Measurements from ENCODE around the gene WWC1.

Gene WWC1

DNA sequence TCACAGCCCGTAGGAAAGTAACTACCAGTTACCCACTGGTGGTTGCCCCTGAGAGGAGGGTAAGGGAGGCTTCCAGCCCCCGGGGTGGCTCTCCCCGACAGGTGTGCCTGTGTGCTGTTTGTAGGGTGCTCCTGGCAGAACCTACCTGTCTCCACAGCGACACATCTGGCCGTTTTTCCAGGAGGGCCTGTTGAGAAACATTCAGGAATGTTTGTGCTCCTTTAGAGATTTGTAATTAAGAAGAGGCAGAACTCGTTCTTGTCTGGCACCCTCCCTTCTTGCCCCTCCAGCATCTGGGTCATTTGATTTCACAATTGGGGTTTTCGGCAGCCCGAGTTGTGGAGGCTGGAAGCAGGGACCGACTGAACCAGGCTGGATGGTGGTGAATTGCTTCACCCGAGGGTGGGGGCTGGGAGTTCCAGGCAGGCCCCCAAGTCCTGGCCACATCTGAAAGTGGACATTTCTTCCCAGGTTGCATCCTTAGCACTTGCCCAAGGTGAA lies 74.2 kb downstream of the WWC1 start:
- DNase-seq: no peak

DNA sequence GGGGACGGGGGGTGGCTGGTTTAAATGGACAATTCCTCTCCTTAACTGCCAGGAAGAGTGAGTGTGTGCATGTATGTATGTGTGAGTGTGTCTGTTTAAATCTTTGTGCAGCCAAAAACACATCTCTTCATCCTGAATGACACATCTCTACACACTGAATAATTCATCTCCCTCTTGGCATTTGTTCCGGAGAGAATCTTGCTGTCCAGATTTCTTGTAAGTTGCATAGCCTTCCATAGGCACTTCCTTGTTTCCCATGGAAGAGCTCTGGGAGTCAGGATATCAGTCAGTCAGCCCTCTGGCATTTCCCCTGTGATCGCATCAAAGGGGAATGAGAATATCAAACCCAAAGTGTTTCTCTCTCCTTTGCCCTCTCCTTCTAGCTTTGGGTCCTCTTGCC lies 74.7 kb downstream of the WWC1 start:
- no peak for DNase-seq

DNA sequence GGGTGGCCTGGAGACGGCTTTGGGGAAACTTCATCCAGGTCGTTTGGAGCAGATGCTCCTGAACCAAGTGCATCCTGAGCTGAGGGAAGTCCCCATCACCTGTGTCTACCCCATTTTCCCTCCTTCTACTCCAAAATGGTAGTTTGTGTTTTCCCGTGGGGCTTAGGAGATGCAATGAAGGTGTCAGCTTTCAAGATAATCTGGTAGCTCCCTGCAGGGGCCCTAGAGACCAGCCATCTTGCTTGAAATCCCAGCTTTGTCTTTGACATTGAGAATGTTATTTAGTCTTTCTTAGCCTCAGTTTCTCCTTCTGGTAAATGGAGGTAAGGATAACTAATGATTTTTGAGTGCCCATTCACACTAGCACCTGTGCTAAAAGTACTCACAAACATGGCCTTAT lies 77.4 kb downstream of the WWC1 start:
- no peak for DNase-seq

DNA sequence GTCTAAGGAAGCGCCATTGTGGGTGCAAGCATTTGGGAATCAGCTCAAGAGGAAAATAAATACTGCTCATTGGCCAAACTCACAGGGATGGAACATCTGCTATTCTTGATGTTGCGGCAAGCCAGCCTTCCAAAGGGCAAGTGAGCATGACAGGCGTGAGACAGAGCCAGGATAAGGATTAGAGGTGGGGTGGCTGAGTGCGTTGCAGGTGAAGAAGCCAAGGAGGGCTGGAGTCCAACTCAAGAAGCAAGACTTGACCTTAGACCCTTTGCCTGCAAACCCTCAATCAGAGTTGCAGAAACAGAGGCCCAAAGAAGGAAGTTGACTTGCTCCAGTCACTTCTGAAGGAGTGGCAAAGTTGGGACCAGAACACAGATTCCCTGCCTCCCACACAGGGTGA lies 79.4 kb downstream of the WWC1 start:
- no peak for DNase-seq

DNA sequence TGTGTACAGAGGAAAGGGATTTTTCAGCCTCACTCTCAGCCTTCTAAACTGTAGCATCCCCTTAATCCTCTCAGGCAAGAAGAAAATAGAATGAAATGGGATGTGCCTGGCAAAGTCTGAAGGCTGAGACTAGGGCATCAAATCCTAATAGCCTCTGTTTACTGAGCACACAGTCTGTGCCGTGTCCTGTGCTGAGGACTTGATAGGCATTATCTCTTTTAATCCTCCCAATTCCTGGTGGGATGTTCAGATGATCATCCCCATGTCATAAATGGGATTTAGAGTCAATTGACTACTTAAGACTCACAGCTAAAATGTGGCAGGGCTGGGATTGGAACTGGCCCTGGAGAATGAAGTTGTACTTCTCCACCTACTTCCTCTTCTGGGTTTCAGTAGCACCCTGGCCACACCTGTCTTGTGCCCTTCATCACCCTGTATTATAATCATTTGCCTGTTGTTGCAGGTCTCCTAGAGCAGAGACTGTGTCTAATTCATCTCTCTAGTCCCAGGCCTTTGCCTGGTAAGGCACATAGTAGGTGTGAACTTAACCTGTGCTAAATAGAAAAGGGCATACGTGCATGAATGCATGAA lies 81.0 kb downstream of the WWC1 start:
- no peak for DNase-seq

DNA sequence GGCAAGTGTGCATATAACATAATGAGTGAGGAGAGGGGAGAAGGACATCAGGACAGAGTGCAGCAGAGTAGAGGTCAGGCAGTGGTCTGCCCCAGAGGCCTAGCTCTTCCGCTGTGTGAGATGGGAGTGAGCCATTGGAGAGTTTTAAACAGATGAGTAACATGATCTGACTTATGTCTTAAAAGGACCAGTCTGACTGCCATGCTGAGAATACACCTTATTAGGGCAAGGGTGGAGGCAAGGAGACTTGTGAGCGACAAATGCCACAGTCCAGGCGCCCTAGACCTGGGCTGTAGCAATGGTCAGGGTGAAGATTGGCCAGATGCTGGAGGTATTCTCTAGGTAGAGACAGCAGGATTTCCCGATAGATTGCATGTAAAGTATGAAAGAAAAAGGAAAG lies 83.1 kb downstream of the WWC1 start:
- no peak for DNase-seq

DNA sequence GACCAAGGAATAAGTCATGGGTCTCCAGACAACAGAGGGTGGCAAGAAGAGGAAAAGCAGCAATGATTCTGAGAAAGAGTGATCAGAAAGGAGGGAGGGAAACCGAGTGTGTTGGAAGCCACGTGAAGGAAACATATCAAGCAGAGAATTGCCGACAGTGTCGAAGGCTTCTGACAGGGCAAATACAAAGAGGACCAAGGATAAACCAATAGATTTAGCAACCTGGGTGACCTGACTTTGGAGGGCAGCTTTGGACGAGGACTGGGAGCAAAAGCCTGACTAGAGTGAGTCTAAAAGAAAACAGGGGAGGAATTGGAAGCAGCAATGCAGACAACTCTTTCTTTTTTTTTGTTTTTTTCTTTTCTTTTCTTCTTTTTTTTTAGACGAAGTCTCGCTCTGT lies 83.8 kb downstream of the WWC1 start:
- DNase-seq: no peak

DNA sequence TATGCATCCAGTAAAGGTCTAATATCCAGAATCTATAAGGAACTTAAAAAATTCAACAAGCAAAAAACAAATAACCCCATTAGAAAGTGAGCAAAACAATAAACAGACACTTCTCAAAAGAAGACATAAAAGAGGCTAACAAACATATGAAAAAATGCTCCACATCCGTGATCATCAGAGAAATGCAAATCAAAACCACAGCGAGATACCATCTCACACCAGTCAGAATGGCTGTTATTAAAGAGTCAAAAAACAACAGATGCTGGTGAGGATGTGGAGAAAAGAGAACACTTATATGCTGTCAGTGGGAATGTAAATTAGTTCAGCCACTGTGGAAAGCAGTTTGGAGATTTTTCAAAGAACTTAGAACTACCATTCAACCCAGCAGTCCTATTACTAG lies 86.1 kb downstream of the WWC1 start:
- DNase-seq: no peak

DNA sequence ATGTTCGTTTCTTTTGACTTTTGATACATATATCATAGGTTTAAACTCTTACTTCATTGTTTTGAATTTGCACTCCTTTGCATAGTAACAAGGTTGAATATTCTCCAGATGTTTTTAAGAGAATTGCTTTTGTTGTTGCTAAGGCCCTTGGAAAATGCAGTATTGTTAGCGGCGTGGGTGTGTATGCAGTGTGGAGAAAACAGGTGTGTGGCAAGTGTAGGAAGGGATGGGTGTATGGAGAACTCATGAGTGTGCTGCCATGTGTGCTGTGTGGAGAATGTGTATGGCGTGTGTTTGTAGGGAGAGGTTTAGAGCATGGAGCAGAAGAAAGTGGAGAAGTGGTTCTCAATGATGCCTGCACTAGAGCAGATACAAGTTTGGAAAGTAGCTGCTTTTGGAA lies 87.3 kb downstream of the WWC1 start:
- no peak for DNase-seq

DNA sequence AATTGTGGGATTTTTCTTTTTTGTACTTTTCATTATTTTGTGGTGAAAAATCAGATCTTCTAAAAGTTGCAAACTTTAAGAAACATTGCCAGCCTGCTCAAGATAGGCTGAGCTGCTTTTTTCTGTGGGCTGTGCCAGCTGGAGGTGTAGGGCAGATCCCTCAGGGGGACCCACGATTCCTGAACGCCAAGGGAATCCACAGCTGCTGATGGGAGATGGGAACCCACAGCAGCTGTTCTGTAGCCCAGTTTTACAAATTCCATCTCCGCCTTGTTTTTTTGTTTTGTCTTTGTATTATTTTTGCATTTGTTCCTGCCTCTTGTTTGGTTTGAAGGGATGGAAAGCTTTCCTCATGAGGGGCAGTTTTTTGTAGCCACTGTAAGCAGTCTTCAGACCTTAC lies 91.0 kb downstream of the WWC1 start:
- no peak for DNase-seq

DNA sequence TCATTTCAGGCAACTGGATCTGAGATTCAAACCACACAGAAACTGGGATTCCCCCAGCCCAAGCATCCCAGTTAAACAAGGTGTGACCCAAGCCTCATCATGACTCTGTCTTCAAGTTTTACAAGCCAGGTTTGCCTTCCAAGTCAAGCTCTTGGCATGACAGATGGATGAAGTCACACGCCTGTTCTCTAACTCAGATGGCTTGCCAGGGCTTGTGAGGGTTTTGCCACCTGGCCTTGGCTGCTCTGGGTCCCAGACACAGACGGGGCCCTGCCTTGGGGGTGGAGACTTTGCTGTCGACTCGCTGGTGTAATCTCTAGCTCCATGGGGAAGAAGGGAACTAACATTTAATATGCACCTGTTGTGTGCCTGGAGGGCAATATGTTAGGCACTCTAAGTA lies 99.0 kb downstream of the WWC1 start:
- no peak for DNase-seq

DNA sequence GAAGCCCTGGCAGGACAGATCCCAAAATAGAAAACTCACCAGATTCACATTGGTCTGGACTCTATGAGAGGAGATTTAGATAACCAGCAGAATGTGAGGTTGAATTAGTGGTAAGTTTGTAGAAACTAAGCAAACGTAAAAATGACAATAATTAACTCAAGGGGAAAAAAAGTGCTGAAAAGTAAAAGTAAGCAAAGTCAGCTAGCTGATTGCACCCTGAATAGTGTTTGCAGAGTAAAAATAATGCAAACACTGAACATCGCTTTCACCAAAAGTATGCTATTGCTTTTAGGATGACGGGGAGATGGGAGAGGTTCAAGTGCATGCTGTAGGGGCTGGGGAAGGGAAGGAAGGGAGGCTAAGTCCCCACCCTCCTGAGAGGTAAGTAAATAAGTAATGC lies 102.3 kb downstream of the WWC1 start:
- no peak for DNase-seq

DNA sequence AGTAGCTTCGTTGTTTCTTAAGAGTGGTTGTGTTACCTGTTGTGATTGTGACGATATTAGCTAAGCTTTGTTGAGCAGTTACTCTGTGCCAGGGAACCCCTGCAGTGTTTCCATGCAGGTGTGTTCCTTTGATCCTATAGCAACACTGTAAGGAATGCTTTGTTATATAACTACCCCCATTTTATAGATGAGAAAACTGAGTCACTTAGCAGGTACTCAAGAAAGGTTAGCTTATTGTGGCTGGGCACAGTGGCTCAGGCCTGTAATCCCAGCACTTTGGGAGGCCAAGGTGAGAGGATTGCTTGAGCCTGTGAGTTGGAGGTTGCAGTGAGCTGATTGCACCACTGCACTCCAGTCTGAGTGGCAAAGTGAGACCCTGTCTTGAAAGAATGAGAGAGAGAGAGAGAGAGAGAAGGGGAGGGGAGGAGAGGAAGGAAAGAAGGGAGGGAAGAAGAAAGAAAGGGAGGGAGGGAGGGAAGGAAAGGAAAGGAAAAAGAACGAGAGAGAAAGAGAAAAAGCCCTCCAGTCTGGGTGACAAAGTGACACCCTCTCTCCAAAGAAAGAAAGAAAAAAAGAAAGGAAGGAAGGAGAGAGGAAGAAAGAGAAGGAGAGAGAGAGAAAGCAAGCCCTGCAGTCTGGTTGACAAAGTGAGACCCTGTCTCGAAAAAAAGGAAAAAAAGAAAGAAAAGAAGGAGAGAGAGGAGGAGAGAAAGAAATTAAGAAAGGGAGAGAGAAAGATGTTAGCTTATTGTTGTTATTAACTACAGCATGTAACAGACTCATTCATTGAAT lies 109.2 kb downstream of the WWC1 start:
- DNase-seq: no peak

DNA sequence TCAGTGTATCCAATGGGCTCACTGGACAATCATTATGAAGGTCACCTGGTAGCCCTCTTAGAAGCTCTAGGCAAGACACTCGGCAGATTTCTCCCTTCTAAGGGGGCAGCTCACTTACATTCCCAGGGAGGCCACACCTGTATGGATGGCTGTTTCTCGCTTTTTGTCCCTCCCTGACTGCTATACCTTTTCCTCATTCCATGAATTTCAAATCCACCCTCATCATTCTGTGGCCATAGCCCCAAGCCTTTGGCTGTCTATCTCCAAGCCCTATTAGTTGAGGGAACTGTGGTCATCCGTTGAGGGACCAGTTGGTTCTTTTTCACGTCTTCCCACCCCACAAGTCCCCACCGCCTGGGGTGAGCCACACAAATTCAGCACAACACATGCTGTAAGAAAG lies 109.8 kb downstream of the WWC1 start:
- DNase-seq: no peak

DNA sequence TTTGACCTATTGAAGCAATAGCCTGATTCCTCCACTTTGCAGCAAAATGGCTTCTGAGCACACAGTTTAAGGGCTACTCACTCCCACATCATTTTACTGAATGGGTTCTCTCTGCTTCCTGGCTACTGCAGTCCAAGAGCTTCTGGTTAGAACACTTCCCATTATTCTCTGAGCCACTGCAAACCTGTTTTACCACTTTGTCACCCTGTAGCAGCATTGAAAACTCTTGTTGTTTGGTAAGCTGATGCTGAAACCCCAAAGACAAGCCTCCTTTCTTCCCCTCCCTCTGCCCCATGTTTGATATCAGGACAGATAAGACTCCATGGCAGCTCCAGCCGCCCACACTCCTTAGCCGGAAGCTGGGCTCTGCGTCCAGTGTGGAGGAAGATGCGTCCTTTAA lies 110.4 kb downstream of the WWC1 start:
- DNase-seq: no peak

DNA sequence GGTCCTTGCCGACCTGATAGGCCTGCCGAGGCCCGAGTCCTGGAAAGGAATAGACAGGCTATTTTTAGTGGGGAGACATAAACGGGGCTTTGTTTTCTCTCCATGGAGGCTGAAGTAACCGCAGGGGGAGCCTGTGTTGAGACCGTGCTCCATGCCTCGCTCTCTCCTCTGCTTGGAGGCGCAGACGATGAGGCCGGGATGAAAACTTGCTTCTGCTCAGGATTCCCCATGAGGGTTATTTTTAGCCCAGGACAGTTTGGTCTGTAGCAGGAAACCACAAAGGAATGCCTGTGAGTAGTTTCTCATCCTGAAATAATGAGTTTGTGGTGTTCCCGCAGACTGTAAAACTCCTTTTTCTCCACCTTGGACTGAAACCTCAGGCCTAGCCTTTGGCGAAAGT lies 112.9 kb downstream of the WWC1 start:
- DNase-seq: no peak

DNA sequence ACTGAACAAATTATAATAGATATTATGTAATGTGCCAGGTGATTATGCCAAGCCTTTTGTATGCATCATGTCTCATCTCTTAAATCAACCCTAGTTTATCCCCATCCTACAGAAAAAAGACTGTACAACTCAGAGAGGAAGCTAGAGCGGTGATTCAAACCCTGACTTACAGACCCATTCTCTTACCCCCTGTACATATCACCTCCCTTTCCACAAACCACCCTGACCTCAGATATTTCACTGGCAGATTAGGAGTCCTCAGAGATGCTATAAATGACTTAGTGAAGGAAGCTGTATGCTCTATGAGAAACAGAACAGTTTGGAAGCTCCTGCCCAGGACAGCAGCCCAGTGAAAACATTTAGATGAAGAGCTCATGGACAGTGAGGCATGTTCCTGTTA lies 115.8 kb downstream of the WWC1 start:
- no peak for DNase-seq

DNA sequence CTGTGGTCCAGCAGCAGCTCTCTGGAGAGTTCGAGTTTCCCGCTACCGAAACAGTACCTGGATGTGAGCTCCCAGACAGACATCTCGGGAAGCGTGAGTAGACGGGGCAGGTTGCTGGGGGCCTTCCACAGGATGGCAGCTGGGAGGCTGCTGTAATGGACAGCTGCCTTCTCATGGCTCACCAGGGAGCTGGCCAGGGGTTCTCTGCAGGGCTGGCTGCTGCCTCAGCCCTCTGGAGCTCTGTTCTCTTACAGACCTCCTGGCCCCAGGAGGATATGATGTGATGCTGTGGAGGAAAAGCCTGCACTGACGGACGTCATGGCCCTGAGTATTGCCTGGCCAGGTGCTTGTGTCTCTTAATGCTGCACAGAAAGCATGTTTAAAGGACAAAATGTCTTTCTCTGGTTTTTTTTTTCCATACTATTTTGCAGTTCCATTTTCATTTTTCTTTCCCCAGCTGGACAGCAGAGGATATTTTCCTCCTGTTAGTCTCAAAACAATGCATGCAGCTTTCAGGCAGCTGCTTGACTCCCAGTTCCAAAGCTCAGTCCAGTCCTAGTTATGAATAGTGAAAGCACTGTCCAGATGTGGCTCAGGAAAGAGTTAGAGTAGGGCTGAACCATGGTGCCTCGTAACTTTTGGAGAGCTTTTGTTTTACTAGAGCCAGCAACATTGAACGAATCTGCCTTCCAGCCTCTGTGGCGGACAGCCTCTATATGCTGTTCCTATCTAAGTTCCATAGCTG lies 117.3 kb downstream of the WWC1 start:
- DNase-seq: no peak

DNA sequence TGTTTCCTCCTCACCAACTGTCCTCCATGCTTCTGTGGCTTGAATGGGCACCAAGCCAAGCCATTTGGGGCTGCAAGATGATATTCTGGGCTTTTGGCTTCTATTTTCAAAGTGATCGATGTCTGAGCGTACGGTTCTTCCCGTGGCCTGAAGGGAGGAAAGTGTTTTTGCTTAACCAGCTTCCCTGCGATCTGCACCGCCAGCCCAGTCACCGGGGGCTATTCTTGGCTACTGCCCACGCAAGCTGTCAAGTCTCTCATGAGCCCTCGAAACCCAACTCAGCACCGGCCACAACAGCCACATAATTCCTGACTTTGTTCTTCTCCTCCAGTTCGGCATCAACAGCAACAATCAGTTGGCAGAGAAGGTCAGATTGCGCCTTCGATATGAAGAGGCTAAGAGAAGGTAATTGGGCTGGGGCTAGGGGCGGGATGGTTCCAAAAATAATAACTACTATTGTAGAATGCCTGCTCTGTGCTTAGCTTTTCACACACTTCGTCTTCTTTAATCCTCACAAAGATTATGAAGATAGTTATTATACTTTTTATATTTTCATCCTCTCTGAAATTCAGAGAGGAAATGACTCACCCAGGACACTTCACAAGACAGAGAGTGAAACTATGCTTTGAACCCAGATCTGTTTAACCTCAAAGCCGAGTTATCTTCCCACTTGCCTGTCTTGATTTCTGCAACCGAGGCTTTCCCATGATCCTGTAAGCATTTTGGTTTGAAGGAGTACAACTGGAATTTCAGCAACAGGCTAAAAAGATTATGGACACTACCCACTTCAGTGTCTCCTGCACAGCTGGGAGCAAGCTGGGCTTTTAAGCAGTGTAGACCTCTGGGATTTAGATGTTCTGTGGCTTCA lies 118.4 kb downstream of the WWC1 start:
- DNase-seq: no peak

DNA sequence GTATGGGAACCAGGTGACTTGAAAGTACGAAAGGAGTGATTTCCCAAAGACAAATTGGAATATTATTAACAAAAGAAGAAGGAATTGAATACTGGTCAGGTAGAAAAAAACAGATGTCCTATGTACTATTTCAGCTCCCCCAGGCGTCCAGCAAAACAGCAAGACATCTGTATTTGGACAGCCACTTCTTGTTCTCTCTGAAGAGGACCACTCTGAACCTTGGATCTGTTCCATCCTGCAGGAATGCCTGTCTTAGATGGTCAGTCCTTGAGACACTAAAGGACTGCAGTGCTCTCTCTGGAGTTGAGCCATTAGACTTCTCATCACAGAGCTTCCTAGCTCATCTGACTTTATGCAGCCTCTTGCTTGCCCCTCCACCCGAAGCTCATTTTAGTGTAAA lies 120.4 kb downstream of the WWC1 start:
- DNase-seq: no peak

DNA sequence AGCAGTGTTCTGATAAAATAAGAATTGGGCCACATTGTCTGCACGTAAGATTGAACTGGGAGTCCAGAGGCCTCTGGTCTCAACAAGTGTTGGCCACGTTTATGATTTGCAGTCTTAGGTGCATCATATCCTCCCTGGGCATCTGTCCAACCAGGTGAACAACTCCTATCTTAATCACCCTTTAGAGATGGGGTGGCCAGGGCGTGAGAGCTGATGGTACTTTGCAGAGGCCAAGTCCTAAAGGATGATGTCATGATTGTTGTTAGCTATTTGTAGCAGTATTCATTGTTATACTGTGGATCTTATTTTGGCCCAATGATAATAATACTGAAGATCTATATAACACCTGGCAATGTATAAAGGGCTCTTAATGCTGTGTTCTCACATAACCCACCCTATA lies 121.6 kb downstream of the WWC1 start:
- no peak for DNase-seq

DNA sequence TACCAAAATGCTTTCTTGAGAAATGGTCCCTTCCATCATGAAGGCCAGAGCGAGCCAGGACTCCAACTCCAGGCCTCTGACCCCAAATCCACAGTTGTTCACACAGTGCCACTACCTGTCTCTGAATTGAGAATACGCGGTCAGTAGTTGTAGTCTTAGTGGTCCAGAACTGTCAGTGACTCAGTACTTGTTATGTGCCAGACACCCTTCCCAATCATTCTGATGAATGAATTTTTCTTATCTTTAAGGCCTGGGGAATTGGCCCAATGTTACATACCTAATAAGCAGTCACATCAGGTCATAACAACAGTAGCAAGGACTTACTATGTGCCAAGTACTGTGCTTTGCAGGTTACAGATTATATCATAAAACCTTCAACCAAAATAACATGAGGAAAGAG lies 122.2 kb downstream of the WWC1 start:
- no peak for DNase-seq

DNA sequence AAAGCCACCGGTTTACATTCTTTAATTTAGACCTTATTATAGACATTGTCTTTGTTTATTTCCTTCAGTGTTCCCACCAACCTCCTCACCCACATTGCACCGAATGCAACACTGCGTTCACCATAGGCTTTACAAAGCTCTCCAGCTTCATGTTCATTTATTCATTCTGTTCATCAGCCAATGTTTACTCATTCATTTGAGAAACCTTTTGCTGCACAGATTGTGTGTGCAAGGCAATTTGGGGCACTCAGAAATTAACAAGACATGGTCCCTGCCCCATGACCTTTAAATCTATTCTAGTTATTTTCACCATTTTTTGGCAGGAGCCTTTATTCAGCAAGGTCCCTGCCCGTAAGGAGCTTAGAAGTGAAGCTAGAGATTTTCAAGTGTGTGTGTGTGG lies 124.0 kb downstream of the WWC1 start:
- DNase-seq: no peak

Measured in KG1 (cell line).